Body of pancreas (tissue), 4 donors: ENCODE data around the gene YPEL4. TPM values are rescaled to one million over a fixed set of nuclear protein-coding genes. Genes with fewer than 3 reads are reported as not detected.
A peak's percentile ranks its signal among the peaks of the same experiment; 100 is the strongest.

Experiments used
- ATAC-seq: fragments of 150-250 bp; one replicate; pipeline ENCODE4 v1.9.1; 2016
- DNase-seq, 4 donors: peaks; one replicate each; pipeline ENCODE4 v3.0.0-alpha.2; 2019
- H3K27ac ChIP-seq, 4 donors: fragments of 200-600 bp; sonication (generic); 1 replicate in 3 of 4; 2 replicates in 1 of 4; pipeline versions ENCODE4 v1.5.1 to v1.6.1; 2016 to 2019; ENCODE audit warnings: mild to moderate bottlenecking in 1 of 4, mixed read lengths in 1 of 4, moderate library complexity in 1 of 4
- H3K27me3 ChIP-seq, 2 donors: fragments of 200-600 bp; sonication (generic); one replicate each; pipeline ENCODE4 v1.6.0; 2016; ENCODE audit warnings: mild to moderate bottlenecking in 1 of 2
- H3K36me3 ChIP-seq, 2 donors: fragments of 200-600 bp; sonication (generic); replicated peaks in 1 of 2; 2 replicates each; pipeline ENCODE4 v1.5.1; 2016; ENCODE audit warnings: low read depth in 2 of 2; ENCODE audit not compliant: insufficient read depth in 1 of 2
- H3K4me1 ChIP-seq: fragments of 200-600 bp; sonication (generic); one replicate; pipeline ENCODE4 v1.6.0; 2016
- H3K4me3 ChIP-seq, 2 donors: fragments of 200-600 bp; sonication (generic); 1 replicate in 1 of 2; 2 replicates in 1 of 2; pipeline ENCODE4 v1.5.1; 2016 to 2019
- H3K9me3 ChIP-seq, 3 donors: fragments of 200-600 bp; sonication (generic); 1 replicate in 2 of 3; 2 replicates in 1 of 3; pipeline ENCODE4 v1.5.1; 2016
- CTCF ChIP-seq, 7 experiments: fragments of 450-650 bp in 4 of 7; fragments of 200-600 bp in 3 of 7; sonication (generic) in 3 of 7; IDR thresholded peaks; one replicate each; pipeline ENCODE4 v1.5.1; 2016 to 2019; ENCODE audit warnings: antibody characterized with exemption in 7 of 7
- POLR2A ChIP-seq, 3 donors: fragments of 450-650 bp; IDR thresholded peaks; one replicate each; pipeline ENCODE4 v1.6.1; 2016; ENCODE audit warnings: antibody characterized with exemption in 3 of 3, mild to moderate bottlenecking in 2 of 3
- WGBS, 2 donors: methylation state at CpG; one replicate each; pipeline ENCODE4 v1.1.5; 2017; 5-methylcytosine and 5-hydroxymethylcytosine counted together
- intact Hi-C: fragments of 100-400 bp; cut with DNase I; formaldehyde crosslinking; loops from one replicate; pipeline ENCODE4 v1.15.1; 2023
- total RNA-seq, 2 donors: library from RNA; depleted of rRNA; stranded (reverse); fragments of >200 nt; gene quantifications; one replicate each; pipeline ENCODE4 v1.1.0, GENCODE V29; 2016

YPEL4 gene
- total RNA-seq, 2 donors from 2014 or later, result 0.26 TPM; not detected in 1

GRCh38 chr11:57667736-57668433 is 18.2 kb upstream of the YPEL4 start, which contains the start of gene ZDHHC5:
TSS of gene ZDHHC5 (plus strand) at chr11:57668114. CDS start at chr11:57673091, 4,977 bp downstream.
- Histone ChIP-seq H3K27me3 (no peaks in the 10 kb centered on the region), H3K36me3 (peaks cover 0 to under 1% of the 10 kb centered on the region in 2 donors), H3K9me3 (no peaks in the 10 kb centered on the region), H3K4me3 (peak within 1 kb of the TSS; percentile 73 to 95), H3K4me1 (peaks cover 25% of the 10 kb centered on the region), H3K27ac (peak within 1 kb of the TSS; percentile 97 to 99 (median 98))
- peak; percentile 73 to 81 (median 78) for TF ChIP-seq POLR2A (IDR thresholded peaks at IDR 0.05)
- TF ChIP-seq CTCF (IDR thresholded peaks at IDR 0.05), result peak; percentile 23 to 68 (median 35)
- 0 to 1% methylated on average over 25 to 90 of the region's 96 CpGs for WGBS, 2 donors
- intact Hi-C loops, result loop anchor here (10.0 kb wide), 1 partner anchor 47 kb away; the partner anchor contains the start of genes MED19 and TMX2
- ATAC-seq, result peak; percentile 92
- peak; percentile 98 to 99 (median 99) for DNase-seq

- Histone ChIP-seq H3K27ac (peak overlapping the region; percentile 97 to 99 (median 98)), H3K4me3 (peak overlapping the region; percentile 0 to 95), H3K4me1 (peaks cover 25% of the 10 kb centered on the region), H3K9me3 (no peaks in the 10 kb centered on the region), H3K27me3 (no peaks in the 10 kb centered on the region), H3K36me3 (peaks cover 0 to 2% of the 10 kb centered on the region in 2 donors)
- intact Hi-C loops, result loop anchor here (10.0 kb wide), 1 partner anchor 48 kb away; the partner anchor contains the start of genes MED19 and TMX2
- DNase-seq, result peak; percentile 95 to 99 (median 98)
- WGBS, 2 donors, result 0 to 1% methylated on average over 22 to 29 of the region's 29 CpGs
- ATAC-seq, result peak; percentile 89
- TF ChIP-seq POLR2A (IDR thresholded peaks at IDR 0.05), result peak in 1 of 3 donors; percentile 25
- TF ChIP-seq CTCF (IDR thresholded peaks at IDR 0.05), result peak in 1 of 7 experiments; percentile 9
Observed at GRCh38 chr11:57667117-57667735, 17.5 kb upstream of the YPEL4 start.

GRCh38 chr11:57663975-57664374 is 14.3 kb upstream of the YPEL4 start:
- DNase-seq (no peak), ATAC-seq (no peak)
- Histone ChIP-seq H3K36me3 (peaks cover 5 to 15% of the 10 kb centered on the region in 2 donors), H3K9me3 (no peaks in the 10 kb centered on the region), H3K27ac (no peak overlapping the region), H3K27me3 (no peaks in the 10 kb centered on the region), H3K4me1 (peaks cover 17% of the 10 kb centered on the region), H3K4me3 (no peak overlapping the region)
- 77 to 80% methylated on average over 9 of the region's 9 CpGs for WGBS, 2 donors
- intact Hi-C loops, result loop anchor here (10.0 kb wide), 1 partner anchor 51 kb away; the partner anchor contains the start of genes MED19 and TMX2
- TF ChIP-seq POLR2A (IDR thresholded peaks at IDR 0.05) (no peak), CTCF (IDR thresholded peaks at IDR 0.05) (no peak)

- ATAC-seq (no peak), DNase-seq (no peak)
- 69 to 70% methylated on average over 4 of the region's 4 CpGs for WGBS, 2 donors
- TF ChIP-seq POLR2A (IDR thresholded peaks at IDR 0.05) (no peak), CTCF (IDR thresholded peaks at IDR 0.05) (no peak)
- no peaks in the 10 kb centered on the region for H3K9me3 ChIP-seq
- peaks cover 5 to 15% of the 10 kb centered on the region in 2 donors for H3K36me3 ChIP-seq
- no peak overlapping the region for H3K27ac ChIP-seq
- H3K4me1 ChIP-seq, result peaks cover 23% of the 10 kb centered on the region
- intact Hi-C loops, result loop anchor here (10.0 kb wide), 1 partner anchor 52 kb away; the partner anchor contains the start of genes MED19 and TMX2
- no peak overlapping the region for H3K4me3 ChIP-seq
- no peaks in the 10 kb centered on the region for H3K27me3 ChIP-seq
Observed at GRCh38 chr11:57662893-57663292, 13.2 kb upstream of the YPEL4 start.
